GM19193 (cell line): ENCODE results near the gene STX8.

Experiments
- POLR2A ChIP-seq: IDR thresholded peaks from 4 replicates; pipeline ENCODE4 v1.6.1; 2011; ENCODE audit not compliant: insufficient read depth, insufficient read length; ENCODE audit errors: extremely low read depth

Gene STX8

GRCh38 chr17:9244066-9245052 is 331.3 kb downstream of the STX8 start:
- no peak for TF ChIP-seq POLR2A

- no peak for TF ChIP-seq POLR2A
These were observed 332.6 kb downstream of the STX8 start for GRCh38 chr17:9242983-9243382.

- TF ChIP-seq POLR2A, result no peak
These were observed 333.1 kb downstream of the STX8 start for GRCh38 chr17:9242497-9242881.

GRCh38 chr17:9241774-9242496 is 333.7 kb downstream of the STX8 start:
- TF ChIP-seq POLR2A, result no peak

- no peak for TF ChIP-seq POLR2A
These were observed 334.3 kb downstream of the STX8 start for GRCh38 chr17:9241371-9241712.

- no peak for TF ChIP-seq POLR2A
These were observed 334.8 kb downstream of the STX8 start for GRCh38 chr17:9240659-9241370.

GRCh38 chr17:9239793-9240658 is 335.6 kb downstream of the STX8 start:
- TF ChIP-seq POLR2A, result no peak

GRCh38 chr17:9239246-9239792 is 336.3 kb downstream of the STX8 start:
- TF ChIP-seq POLR2A, result no peak

GRCh38 chr17:9238340-9239245 is 337.0 kb downstream of the STX8 start:
- TF ChIP-seq POLR2A, result no peak

GRCh38 chr17:9237661-9238301 is 337.8 kb downstream of the STX8 start:
- TF ChIP-seq POLR2A, result no peak

GRCh38 chr17:9237053-9237410 is 338.6 kb downstream of the STX8 start:
- no peak for TF ChIP-seq POLR2A

- no peak for TF ChIP-seq POLR2A
These were observed 339.2 kb downstream of the STX8 start for GRCh38 chr17:9236286-9237052.

GRCh38 chr17:9235346-9235745 is 340.3 kb downstream of the STX8 start:
- TF ChIP-seq POLR2A, result no peak
